BE2C (cell line): ENCODE results near the gene DMTF1.
A peak's percentile ranks its signal among the peaks of the same experiment; 100 is the strongest.
"Not testable (repeated sequence)": the region's sequence is repeated elsewhere in the genome, so short reads cannot be mapped to it uniquely, and the experiment has no call there.

ENCODE experiments used
- DNase-seq: peaks from one replicate; pipeline ENCODE4 v3.0.0-alpha.2; 2020
- H3K27me3 ChIP-seq: fragments of 250-450 bp; sonication (Bioruptor Pico); 2 replicates; pipeline ENCODE4 v1.5.1; 2020; ENCODE audit warnings: mild to moderate bottlenecking
- H3K36me3 ChIP-seq: fragments of 250-450 bp; sonication (Bioruptor Pico); 2 replicates; pipeline ENCODE4 v1.5.1; 2020; ENCODE audit warnings: mild to moderate bottlenecking
- H3K4me1 ChIP-seq: fragments of 250-450 bp; sonication (Bioruptor Pico); 2 replicates; pipeline ENCODE4 v1.5.1; 2020
- H3K4me3 ChIP-seq: 2 replicates; pipeline ENCODE4 v1.5.1; 2011; ENCODE audit warnings: low read depth, low read length
- H3K9me3 ChIP-seq: fragments of 250-450 bp; sonication (Bioruptor Pico); 2 replicates; pipeline ENCODE4 v1.5.1; 2020
- TF ChIP-seq, protein P1 (sequence below): IDR thresholded peaks from 2 replicates; pipeline ENCODE4 v1.5.1; 2012; ENCODE audit warnings: mild to moderate bottlenecking, low read depth, low read length

Gene DMTF1

DNA sequence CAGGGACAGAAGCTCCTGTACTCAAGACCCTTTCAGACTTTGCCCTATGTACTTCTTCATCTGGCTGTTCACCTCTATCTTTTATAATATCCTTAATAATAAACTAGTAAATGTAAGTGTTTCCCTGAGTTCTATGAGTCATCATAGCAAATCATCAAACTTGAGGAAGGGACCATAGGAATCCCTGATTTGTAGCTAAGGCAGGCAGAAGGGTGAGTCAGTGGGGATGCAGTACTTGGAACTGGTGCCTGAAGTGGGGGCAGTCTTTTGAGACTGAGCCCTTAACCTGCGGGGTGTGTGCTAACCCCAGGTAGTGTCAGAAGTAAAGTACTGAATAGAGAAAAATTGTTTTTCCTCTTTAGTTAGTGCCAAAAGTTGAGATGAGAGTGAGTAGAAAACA, 73.4 kb downstream of the DMTF1 start:
- Histone ChIP-seq H3K4me3 (no peak overlapping the region), H3K4me1 (no peaks in the 10 kb centered on the region), H3K27me3 (no peaks in the 10 kb centered on the region), H3K36me3 (no peaks in the 10 kb centered on the region), H3K9me3 (no peaks in the 10 kb centered on the region)
- DNase-seq = no peak
- TF ChIP-seq, protein P1, sequence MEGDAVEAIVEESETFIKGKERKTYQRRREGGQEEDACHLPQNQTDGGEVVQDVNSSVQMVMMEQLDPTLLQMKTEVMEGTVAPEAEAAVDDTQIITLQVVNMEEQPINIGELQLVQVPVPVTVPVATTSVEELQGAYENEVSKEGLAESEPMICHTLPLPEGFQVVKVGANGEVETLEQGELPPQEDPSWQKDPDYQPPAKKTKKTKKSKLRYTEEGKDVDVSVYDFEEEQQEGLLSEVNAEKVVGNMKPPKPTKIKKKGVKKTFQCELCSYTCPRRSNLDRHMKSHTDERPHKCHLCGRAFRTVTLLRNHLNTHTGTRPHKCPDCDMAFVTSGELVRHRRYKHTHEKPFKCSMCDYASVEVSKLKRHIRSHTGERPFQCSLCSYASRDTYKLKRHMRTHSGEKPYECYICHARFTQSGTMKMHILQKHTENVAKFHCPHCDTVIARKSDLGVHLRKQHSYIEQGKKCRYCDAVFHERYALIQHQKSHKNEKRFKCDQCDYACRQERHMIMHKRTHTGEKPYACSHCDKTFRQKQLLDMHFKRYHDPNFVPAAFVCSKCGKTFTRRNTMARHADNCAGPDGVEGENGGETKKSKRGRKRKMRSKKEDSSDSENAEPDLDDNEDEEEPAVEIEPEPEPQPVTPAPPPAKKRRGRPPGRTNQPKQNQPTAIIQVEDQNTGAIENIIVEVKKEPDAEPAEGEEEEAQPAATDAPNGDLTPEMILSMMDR = no peak

DNA sequence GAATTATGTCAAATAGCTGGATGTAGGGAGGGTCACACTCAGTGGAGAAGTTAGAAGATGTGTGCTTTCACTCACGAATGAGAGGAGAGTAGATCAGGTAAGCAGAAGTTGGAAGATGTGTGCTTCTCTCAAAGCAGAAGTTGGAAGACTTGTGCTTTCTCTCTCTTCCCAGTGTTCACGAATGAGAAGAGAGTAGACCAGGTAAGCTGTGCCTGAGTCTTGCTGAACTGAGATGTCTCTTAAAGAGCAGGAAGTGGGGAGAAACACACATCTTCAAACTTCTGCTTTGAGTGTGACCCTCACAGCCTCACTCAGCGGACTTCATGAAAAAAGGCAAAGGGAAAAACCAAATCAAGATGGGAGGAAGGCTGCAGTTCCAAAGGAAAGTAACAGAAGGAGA, 74.2 kb downstream of the DMTF1 start:
- Histone ChIP-seq H3K9me3 (no peaks in the 10 kb centered on the region), H3K36me3 (no peaks in the 10 kb centered on the region), H3K27me3 (no peaks in the 10 kb centered on the region), H3K4me1 (no peaks in the 10 kb centered on the region; the same call in 1 of the 2 replicates), H3K4me3 (no peak overlapping the region)
- DNase-seq = no peak
- TF ChIP-seq, protein P1 = no peak

DNA sequence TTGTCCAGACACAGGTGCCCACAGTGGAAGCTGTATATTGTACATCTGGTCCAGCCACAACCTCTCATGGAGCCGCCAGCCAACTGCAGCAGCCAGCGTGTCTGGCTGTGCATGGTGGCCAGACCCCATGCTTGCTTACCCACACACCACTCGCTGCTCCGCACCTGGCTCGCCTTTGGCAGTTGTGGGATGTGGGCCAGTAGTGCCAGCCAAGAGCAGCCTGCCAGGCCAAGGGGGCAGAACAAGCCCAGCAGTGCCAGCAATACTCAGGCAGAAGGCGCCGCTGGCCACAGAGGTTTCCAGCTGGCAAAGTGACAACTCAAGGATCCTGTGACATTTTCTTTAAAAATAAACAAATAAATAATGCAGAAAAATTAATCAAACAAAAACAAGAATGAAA, 79.0 kb downstream of the DMTF1 start:
- H3K4me3 ChIP-seq = no peak overlapping the region
- TF ChIP-seq, protein P1 = no peak
- no peaks in the 10 kb centered on the region for H3K36me3 ChIP-seq
- no peaks in the 10 kb centered on the region for H3K9me3 ChIP-seq
- no peaks in the 10 kb centered on the region for H3K27me3 ChIP-seq
- no peaks in the 10 kb centered on the region; the same call in 1 of the 2 replicates for H3K4me1 ChIP-seq
- DNase-seq = peak; percentile 20

DNA sequence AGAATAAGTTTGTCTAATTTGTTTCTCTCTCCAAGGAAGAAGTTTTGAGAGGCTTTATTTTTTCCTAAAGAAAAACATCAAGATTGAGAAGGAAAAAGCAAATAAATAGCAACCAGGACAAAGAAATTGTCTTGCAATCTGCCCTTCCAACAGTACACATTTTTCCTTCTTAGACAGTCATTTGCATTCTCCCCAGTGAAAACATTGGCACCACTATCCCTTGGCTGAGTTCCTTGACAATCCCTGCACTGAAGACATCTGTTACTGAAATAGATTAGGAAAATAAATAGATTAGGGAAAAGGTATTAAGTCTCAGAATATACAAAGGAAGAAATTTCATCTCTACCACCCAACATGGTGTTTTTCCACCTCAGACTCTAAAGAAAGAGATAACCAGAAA, 79.5 kb downstream of the DMTF1 start:
- Histone ChIP-seq H3K4me1 (peaks cover 3% of the 10 kb centered on the region; the same call in 1 of the 2 replicates), H3K27me3 (no peaks in the 10 kb centered on the region), H3K4me3 (no peak overlapping the region), H3K36me3 (no peaks in the 10 kb centered on the region), H3K9me3 (no peaks in the 10 kb centered on the region)
- DNase-seq = no peak
- TF ChIP-seq, protein P1 = no peak

DNA sequence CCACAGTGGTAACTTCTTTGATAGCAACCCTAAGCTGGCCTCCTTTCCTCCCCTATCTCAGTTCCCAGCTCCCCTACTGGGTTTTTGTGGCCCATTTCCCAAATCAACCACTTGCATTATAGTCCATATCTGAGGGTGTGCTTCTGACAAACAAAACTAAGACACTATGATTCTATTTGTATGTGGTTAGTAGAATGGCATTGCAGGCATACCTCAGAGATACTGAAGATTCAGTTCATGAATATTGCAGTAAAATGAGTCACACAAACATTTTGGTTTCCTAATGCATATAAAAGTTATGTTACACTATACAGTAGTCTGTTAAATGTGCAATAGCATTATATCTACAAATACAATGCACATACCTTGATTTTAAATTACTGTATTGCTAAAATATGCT, 82.7 kb downstream of the DMTF1 start:
- Histone ChIP-seq H3K9me3 (no peaks in the 10 kb centered on the region), H3K36me3 (no peaks in the 10 kb centered on the region), H3K27me3 (peaks cover 8% of the 10 kb centered on the region; the same call in 1 of the 2 replicates), H3K4me3 (no peak overlapping the region), H3K4me1 (peaks cover 3% of the 10 kb centered on the region; the same call in 1 of the 2 replicates)
- no peak for DNase-seq
- TF ChIP-seq, protein P1 = no peak

DNA sequence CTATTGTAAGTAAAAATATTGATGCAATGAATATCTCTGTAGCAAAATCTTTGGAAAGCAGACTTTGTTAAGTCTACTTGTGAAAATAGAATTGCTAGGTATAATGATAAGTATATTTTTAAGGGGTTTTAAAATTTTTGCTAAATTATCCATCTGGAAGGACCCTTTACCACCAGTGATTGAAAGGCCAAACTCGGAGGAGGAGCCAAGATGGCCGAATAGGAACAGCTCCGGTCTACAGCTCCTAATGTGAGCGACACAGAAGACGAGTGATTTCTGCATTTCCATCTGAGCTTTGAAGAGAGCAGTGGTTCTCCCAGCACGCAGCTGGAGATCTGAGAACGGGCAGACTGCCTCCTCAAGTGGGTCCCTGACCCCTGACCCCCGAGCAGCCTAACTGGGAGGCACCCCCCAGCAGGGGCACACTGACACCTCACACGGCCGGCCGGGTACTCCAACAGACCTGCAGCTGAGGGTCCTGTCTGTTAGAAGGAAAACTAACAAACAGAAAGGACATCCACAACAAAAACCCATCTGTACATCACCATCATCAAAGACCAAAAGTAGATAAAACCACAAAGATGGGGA, 86.3 kb downstream of the DMTF1 start:
- H3K9me3 ChIP-seq, H3K36me3 ChIP-seq, H3K27me3 ChIP-seq, H3K4me3 ChIP-seq, H3K4me1 ChIP-seq, DNase-seq: not testable (repeated sequence)

DNA sequence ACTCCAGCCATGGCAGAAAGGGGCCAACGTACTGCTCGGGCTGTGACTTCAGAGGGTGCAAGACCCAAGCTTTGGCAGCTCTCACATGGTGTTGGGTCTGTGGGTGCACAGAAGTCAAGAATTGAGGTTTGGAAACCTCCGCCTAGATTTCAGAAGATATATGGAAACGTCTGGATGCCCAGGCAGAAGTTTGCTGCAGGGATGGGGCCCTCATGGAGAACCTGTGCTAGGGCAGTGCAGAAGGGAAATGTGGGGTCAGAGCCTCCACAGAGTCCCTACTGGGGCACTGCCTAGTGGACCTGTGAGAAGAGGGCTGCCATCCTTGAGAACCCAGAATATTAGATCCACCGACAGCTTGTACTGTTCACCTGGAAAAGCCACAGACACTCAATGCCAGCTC, 93.4 kb downstream of the DMTF1 start:
- H3K4me3 ChIP-seq, DNase-seq, H3K36me3 ChIP-seq, H3K4me1 ChIP-seq, H3K9me3 ChIP-seq: not testable (repeated sequence)
- H3K27me3 ChIP-seq = peaks cover 13% of the 10 kb centered on the region
